NCI-H2107 treated with DMSO at 0.1 percent for 48 hours (cell line): ENCODE measurements around the gene RARG.
A peak's percentile ranks its signal among the peaks of the same experiment; 100 is the strongest.

ENCODE experiments used
- DNase-seq: peaks from one replicate; lab custom pipeline; 2025; ENCODE audit not compliant: unreplicated experiment; lab: John Stamatoyannopoulos, UW

The RARG gene

GRCh38 chr12:53224061-53224896 lies 7.7 kb downstream of the RARG start:
- DNase-seq: no peak

GRCh38 chr12:53223389-53224060 lies 8.5 kb downstream of the RARG start:
- no peak for DNase-seq

GRCh38 chr12:53222806-53223261 lies 9.2 kb downstream of the RARG start:
- no peak for DNase-seq

- DNase-seq: no peak
These were observed 9.8 kb downstream of the RARG start for GRCh38 chr12:53222170-53222721.

- DNase-seq: no peak
These were observed 10.6 kb downstream of the RARG start for GRCh38 chr12:53221203-53222080.

- DNase-seq: peak; percentile 35
These were observed 11.3 kb downstream of the RARG start for GRCh38 chr12:53220694-53221202.

GRCh38 chr12:53219956-53220693 lies 11.9 kb downstream of the RARG start:
- no peak for DNase-seq

- no peak for DNase-seq
These were observed 12.6 kb downstream of the RARG start for GRCh38 chr12:53219292-53219955.

- DNase-seq: no peak
These were observed 13.3 kb downstream of the RARG start for GRCh38 chr12:53218551-53219291.

GRCh38 chr12:53217931-53218307 lies 14.1 kb downstream of the RARG start:
- DNase-seq: no peak

GRCh38 chr12:53217051-53217930 lies 14.7 kb downstream of the RARG start:
- no peak for DNase-seq

- DNase-seq: no peak
These were observed 16.5 kb downstream of the RARG start for GRCh38 chr12:53215497-53215896.

- no peak for DNase-seq
These were observed 17.1 kb downstream of the RARG start for GRCh38 chr12:53214687-53215455.

GRCh38 chr12:53214221-53214620 lies 17.8 kb downstream of the RARG start:
- no peak for DNase-seq

- peak; percentile 58 for DNase-seq
These were observed 18.7 kb downstream of the RARG start for GRCh38 chr12:53213348-53213747.

- DNase-seq: no peak
These were observed 19.1 kb downstream of the RARG start for GRCh38 chr12:53212931-53213330.
